Measurements from ENCODE around the gene ZNF710.
"Not testable (repeated sequence)": the region's sequence is repeated elsewhere in the genome, so short reads cannot be mapped to it uniquely, and the experiment has no call there.

Gene ZNF710

GRCh38 chr15:90001062-90001682, at the start of gene ZNF710:
ZNF710 (plus strand) TSS chr15:90001324; CDS start chr15:90067138, 65,814 bp downstream.
- Histone ChIP-seq H3K9ac (ENCODE audit: low read length in 2 of 2) (peak within 1 kb of the TSS; percentile 71 to 76), H3K27me3 (ENCODE audit: control insufficient read depth in 1 of 2, insufficient read depth in 2 of 2, low read length in 2 of 2) (no peaks in the 10 kb centered on the region), H3K4me1 (ENCODE audit: control insufficient read depth, insufficient read depth, low read length) (peaks cover 31% of the 10 kb centered on the region), H3K4me3 (ENCODE audit: low read length in 2 of 2) (peak within 1 kb of the TSS; percentile 81 to 93), H3K9me3 (ENCODE audit: control insufficient read depth in 2 of 2, low read length in 2 of 2) (no peaks in the 10 kb centered on the region), H3K36me3 (ENCODE audit: control insufficient read depth in 2 of 2, insufficient read depth in 2 of 2, low read length in 2 of 2) (no peaks in the 10 kb centered on the region), H3K27ac (ENCODE audit: low read length) (peak within 1 kb of the TSS; percentile 73)

- no peak overlapping the region for H3K4me3 ChIP-seq (ENCODE audit: low read length in 2 of 2)
- H3K27me3 ChIP-seq (ENCODE audit: control insufficient read depth in 1 of 2, insufficient read depth in 2 of 2, low read length in 2 of 2), result no peaks in the 10 kb centered on the region
- no peak overlapping the region for H3K9ac ChIP-seq (ENCODE audit: low read length in 2 of 2)
- no peaks in the 10 kb centered on the region for H3K4me1 ChIP-seq (ENCODE audit: control insufficient read depth, insufficient read depth, low read length)
- no peaks in the 10 kb centered on the region for H3K9me3 ChIP-seq (ENCODE audit: control insufficient read depth in 2 of 2, low read length in 2 of 2)
- no peak overlapping the region for H3K27ac ChIP-seq (ENCODE audit: low read length)
- no peaks in the 10 kb centered on the region for H3K36me3 ChIP-seq (ENCODE audit: control insufficient read depth in 2 of 2, insufficient read depth in 2 of 2, low read length in 2 of 2)
These were observed 46.6 kb upstream of the ZNF710 start for GRCh38 chr15:89954541-89954940.

- not testable (repeated sequence) for H3K4me3 ChIP-seq (ENCODE audit: low read length in 2 of 2); H3K27ac ChIP-seq (ENCODE audit: low read length); H3K4me1 ChIP-seq (ENCODE audit: control insufficient read depth, insufficient read depth, low read length); H3K9me3 ChIP-seq (ENCODE audit: control insufficient read depth in 2 of 2, low read length in 2 of 2); H3K9ac ChIP-seq (ENCODE audit: low read length in 2 of 2); H3K27me3 ChIP-seq (ENCODE audit: control insufficient read depth in 1 of 2, insufficient read depth in 2 of 2, low read length in 2 of 2); H3K36me3 ChIP-seq (ENCODE audit: control insufficient read depth in 2 of 2, insufficient read depth in 2 of 2, low read length in 2 of 2)
These were observed 45.6 kb upstream of the ZNF710 start for GRCh38 chr15:89955449-89955998.

- H3K4me1 ChIP-seq (ENCODE audit: control insufficient read depth, insufficient read depth, low read length), result no peaks in the 10 kb centered on the region
- no peak overlapping the region for H3K27ac ChIP-seq (ENCODE audit: low read length)
- no peak overlapping the region for H3K4me3 ChIP-seq (ENCODE audit: low read length in 2 of 2)
- H3K9ac ChIP-seq (ENCODE audit: low read length in 2 of 2), result no peak overlapping the region
- no peaks in the 10 kb centered on the region for H3K9me3 ChIP-seq (ENCODE audit: control insufficient read depth in 2 of 2, low read length in 2 of 2)
- no peaks in the 10 kb centered on the region for H3K27me3 ChIP-seq (ENCODE audit: control insufficient read depth in 1 of 2, insufficient read depth in 2 of 2, low read length in 2 of 2)
- no peaks in the 10 kb centered on the region for H3K36me3 ChIP-seq (ENCODE audit: control insufficient read depth in 2 of 2, insufficient read depth in 2 of 2, low read length in 2 of 2)
These were observed 42.9 kb upstream of the ZNF710 start for GRCh38 chr15:89958107-89958805.

- H3K4me3 ChIP-seq (ENCODE audit: low read length in 2 of 2), result no peak overlapping the region
- H3K36me3 ChIP-seq (ENCODE audit: control insufficient read depth in 2 of 2, insufficient read depth in 2 of 2, low read length in 2 of 2), result no peaks in the 10 kb centered on the region
- no peaks in the 10 kb centered on the region for H3K9me3 ChIP-seq (ENCODE audit: control insufficient read depth in 2 of 2, low read length in 2 of 2)
- H3K27me3 ChIP-seq (ENCODE audit: control insufficient read depth in 1 of 2, insufficient read depth in 2 of 2, low read length in 2 of 2), result no peaks in the 10 kb centered on the region
- no peaks in the 10 kb centered on the region for H3K4me1 ChIP-seq (ENCODE audit: control insufficient read depth, insufficient read depth, low read length)
- no peak overlapping the region for H3K9ac ChIP-seq (ENCODE audit: low read length in 2 of 2)
- no peak overlapping the region for H3K27ac ChIP-seq (ENCODE audit: low read length)
These were observed 37.6 kb upstream of the ZNF710 start for GRCh38 chr15:89963301-89964231.

GRCh38 chr15:89964232-89964954, 36.7 kb upstream of the ZNF710 start:
- Histone ChIP-seq H3K9ac (ENCODE audit: low read length in 2 of 2) (no peak overlapping the region), H3K4me1 (ENCODE audit: control insufficient read depth, insufficient read depth, low read length) (no peaks in the 10 kb centered on the region), H3K36me3 (ENCODE audit: control insufficient read depth in 2 of 2, insufficient read depth in 2 of 2, low read length in 2 of 2) (no peaks in the 10 kb centered on the region), H3K9me3 (ENCODE audit: control insufficient read depth in 2 of 2, low read length in 2 of 2) (no peaks in the 10 kb centered on the region), H3K27me3 (ENCODE audit: control insufficient read depth in 1 of 2, insufficient read depth in 2 of 2, low read length in 2 of 2) (no peaks in the 10 kb centered on the region), H3K4me3 (ENCODE audit: low read length in 2 of 2) (no peak overlapping the region), H3K27ac (ENCODE audit: low read length) (no peak overlapping the region)

- H3K27ac ChIP-seq (ENCODE audit: low read length), result no peak overlapping the region
- H3K4me1 ChIP-seq (ENCODE audit: control insufficient read depth, insufficient read depth, low read length), result no peaks in the 10 kb centered on the region
- H3K9ac ChIP-seq (ENCODE audit: low read length in 2 of 2), result no peak overlapping the region
- no peaks in the 10 kb centered on the region for H3K27me3 ChIP-seq (ENCODE audit: control insufficient read depth in 1 of 2, insufficient read depth in 2 of 2, low read length in 2 of 2)
- H3K36me3 ChIP-seq (ENCODE audit: control insufficient read depth in 2 of 2, insufficient read depth in 2 of 2, low read length in 2 of 2), result no peaks in the 10 kb centered on the region
- H3K4me3 ChIP-seq (ENCODE audit: low read length in 2 of 2), result no peak overlapping the region
- no peaks in the 10 kb centered on the region for H3K9me3 ChIP-seq (ENCODE audit: control insufficient read depth in 2 of 2, low read length in 2 of 2)
These were observed 33.2 kb upstream of the ZNF710 start for GRCh38 chr15:89967881-89968280.

GRCh38 chr15:89971592-89971997, 29.5 kb upstream of the ZNF710 start:
- Histone ChIP-seq H3K9me3 (ENCODE audit: control insufficient read depth in 2 of 2, low read length in 2 of 2) (no peaks in the 10 kb centered on the region), H3K4me1 (ENCODE audit: control insufficient read depth, insufficient read depth, low read length) (no peaks in the 10 kb centered on the region), H3K9ac (ENCODE audit: low read length in 2 of 2) (no peak overlapping the region), H3K27me3 (ENCODE audit: control insufficient read depth in 1 of 2, insufficient read depth in 2 of 2, low read length in 2 of 2) (no peaks in the 10 kb centered on the region), H3K36me3 (ENCODE audit: control insufficient read depth in 2 of 2, insufficient read depth in 2 of 2, low read length in 2 of 2) (no peaks in the 10 kb centered on the region), H3K27ac (ENCODE audit: low read length) (no peak overlapping the region), H3K4me3 (ENCODE audit: low read length in 2 of 2) (no peak overlapping the region)

- Histone ChIP-seq H3K4me1 (ENCODE audit: control insufficient read depth, insufficient read depth, low read length) (no peaks in the 10 kb centered on the region), H3K36me3 (ENCODE audit: control insufficient read depth in 2 of 2, insufficient read depth in 2 of 2, low read length in 2 of 2) (no peaks in the 10 kb centered on the region), H3K4me3 (ENCODE audit: low read length in 2 of 2) (no peak overlapping the region), H3K27me3 (ENCODE audit: control insufficient read depth in 1 of 2, insufficient read depth in 2 of 2, low read length in 2 of 2) (no peaks in the 10 kb centered on the region), H3K27ac (ENCODE audit: low read length) (no peak overlapping the region), H3K9ac (ENCODE audit: low read length in 2 of 2) (no peak overlapping the region), H3K9me3 (ENCODE audit: control insufficient read depth in 2 of 2, low read length in 2 of 2) (no peaks in the 10 kb centered on the region)
These were observed 29.0 kb upstream of the ZNF710 start for GRCh38 chr15:89972085-89972484.

All from stomach smooth muscle (tissue), 2 donors.